MM.1S (cell line): ENCODE results near the gene EXD2.
"Not testable (repeated sequence)": the region's sequence is repeated elsewhere in the genome, so short reads cannot be mapped to it uniquely, and the experiment has no call there.

ENCODE experiments used
- DNase-seq: peaks from one replicate; pipeline ENCODE4 v3.0.0-alpha.2; 2015
- H2AFZ ChIP-seq: fragments of 300-600 bp; sonication (generic); 2 replicates; pipeline ENCODE4 v1.6.0; 2016; ENCODE audit warnings: antibody characterized with exemption, low read length
- H3F3A ChIP-seq: fragments of 300-600 bp; sonication (generic); 2 replicates; pipeline ENCODE4 v1.6.1; 2016; ENCODE audit warnings: mild to moderate bottlenecking, antibody characterized with exemption, low read length, moderate library complexity, mixed read lengths; ENCODE audit not compliant: insufficient read depth
- H3K27ac ChIP-seq: fragments of 300-600 bp; sonication (generic); 2 replicates; pipeline ENCODE4 v1.5.1; 2016; ENCODE audit warnings: mild to moderate bottlenecking, low read length
- H3K27me3 ChIP-seq: fragments of 300-600 bp; sonication (generic); replicated peaks from 2 replicates; pipeline ENCODE4 v1.6.0; 2016; ENCODE audit warnings: low read length; ENCODE audit not compliant: insufficient read depth
- H3K36me3 ChIP-seq: fragments of 300-600 bp; sonication (generic); replicated peaks from 2 replicates; pipeline ENCODE4 v1.6.1; 2016; ENCODE audit warnings: mild to moderate bottlenecking, low read length, mixed read lengths; ENCODE audit not compliant: insufficient read depth
- H3K4me1 ChIP-seq: fragments of 300-600 bp; sonication (generic); 2 replicates; pipeline ENCODE4 v1.6.1; 2016; ENCODE audit warnings: low read length, mixed read lengths
- H3K4me2 ChIP-seq: fragments of 300-600 bp; sonication (generic); 2 replicates; pipeline ENCODE4 v1.6.0; 2016; ENCODE audit warnings: low read depth, low read length
- H3K4me3 ChIP-seq: fragments of 300-600 bp; sonication (generic); 2 replicates; pipeline ENCODE4 v1.5.1; 2016; ENCODE audit warnings: low read length, mixed read lengths
- H3K79me2 ChIP-seq: fragments of 300-600 bp; sonication (generic); 2 replicates; pipeline ENCODE4 v1.6.1; 2016; ENCODE audit warnings: mixed run types, low read length, mixed read lengths
- H3K9ac ChIP-seq: fragments of 300-600 bp; sonication (generic); 2 replicates; pipeline ENCODE4 v1.6.1; 2016; ENCODE audit warnings: low read length, mixed read lengths
- H3K9me2 ChIP-seq: fragments of 300-600 bp; sonication (generic); replicated peaks from 2 replicates; pipeline ENCODE4 v1.6.1; 2016; ENCODE audit warnings: mild to moderate bottlenecking, low read length, mixed read lengths; ENCODE audit not compliant: insufficient read depth
- H3K9me3 ChIP-seq: fragments of 300-600 bp; sonication (generic); replicated peaks from 2 replicates; pipeline ENCODE4 v1.6.1; 2016; ENCODE audit warnings: mild to moderate bottlenecking, low read length, mixed read lengths; ENCODE audit not compliant: insufficient read depth
- H4K20me1 ChIP-seq: fragments of 300-600 bp; sonication (generic); 2 replicates; pipeline ENCODE4 v1.6.1; 2016; ENCODE audit warnings: mild to moderate bottlenecking, low read length, moderate library complexity, mixed read lengths; ENCODE audit not compliant: insufficient read depth
- EZH2 ChIP-seq: fragments of 300-600 bp; sonication (generic); optimal IDR thresholded peaks from 2 replicates; pipeline ENCODE3; 2017; ENCODE audit warnings: low read depth, mild to moderate bottlenecking, antibody characterized with exemption, low read length, mixed read lengths
- EZH2phosphoT487 ChIP-seq: fragments of 300-600 bp; sonication (generic); IDR thresholded peaks from 2 replicates; pipeline ENCODE4 v1.6.1; 2018; ENCODE audit warnings: antibody characterized with exemption, low read length
- TF ChIP-seq, protein P1 (sequence below): fragments of 300-600 bp; sonication (generic); IDR thresholded peaks from 2 replicates; pipeline ENCODE4 v1.5.1; 2016; ENCODE audit warnings: antibody characterized with exemption, low read length, mixed read lengths

The EXD2 gene

GRCh38 chr14:69154779-69155178 lies 36.5 kb upstream of the EXD2 start:
- no peaks in the 10 kb centered on the region for H3K27me3 ChIP-seq
- H3K4me3 ChIP-seq: no peak overlapping the region
- peaks cover 25% of the 10 kb centered on the region for H3K79me2 ChIP-seq
- no peak for TF ChIP-seq EZH2
- TF ChIP-seq, protein P1, sequence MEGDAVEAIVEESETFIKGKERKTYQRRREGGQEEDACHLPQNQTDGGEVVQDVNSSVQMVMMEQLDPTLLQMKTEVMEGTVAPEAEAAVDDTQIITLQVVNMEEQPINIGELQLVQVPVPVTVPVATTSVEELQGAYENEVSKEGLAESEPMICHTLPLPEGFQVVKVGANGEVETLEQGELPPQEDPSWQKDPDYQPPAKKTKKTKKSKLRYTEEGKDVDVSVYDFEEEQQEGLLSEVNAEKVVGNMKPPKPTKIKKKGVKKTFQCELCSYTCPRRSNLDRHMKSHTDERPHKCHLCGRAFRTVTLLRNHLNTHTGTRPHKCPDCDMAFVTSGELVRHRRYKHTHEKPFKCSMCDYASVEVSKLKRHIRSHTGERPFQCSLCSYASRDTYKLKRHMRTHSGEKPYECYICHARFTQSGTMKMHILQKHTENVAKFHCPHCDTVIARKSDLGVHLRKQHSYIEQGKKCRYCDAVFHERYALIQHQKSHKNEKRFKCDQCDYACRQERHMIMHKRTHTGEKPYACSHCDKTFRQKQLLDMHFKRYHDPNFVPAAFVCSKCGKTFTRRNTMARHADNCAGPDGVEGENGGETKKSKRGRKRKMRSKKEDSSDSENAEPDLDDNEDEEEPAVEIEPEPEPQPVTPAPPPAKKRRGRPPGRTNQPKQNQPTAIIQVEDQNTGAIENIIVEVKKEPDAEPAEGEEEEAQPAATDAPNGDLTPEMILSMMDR: no peak
- TF ChIP-seq EZH2phosphoT487: no peak
- H3K27ac ChIP-seq: no peak overlapping the region
- H3K9me2 ChIP-seq: no peaks in the 10 kb centered on the region
- H3K4me2 ChIP-seq: no peak overlapping the region
- no peaks in the 10 kb centered on the region for H3F3A ChIP-seq
- H3K4me1 ChIP-seq: no peaks in the 10 kb centered on the region
- H3K36me3 ChIP-seq: no peaks in the 10 kb centered on the region
- H2AFZ ChIP-seq: no peak overlapping the region
- H4K20me1 ChIP-seq: no peaks in the 10 kb centered on the region
- no peaks in the 10 kb centered on the region for H3K9me3 ChIP-seq
- H3K9ac ChIP-seq: no peak overlapping the region
- no peak for DNase-seq

- Histone ChIP-seq H3K4me2 (no peak overlapping the region), H3K27me3 (no peaks in the 10 kb centered on the region)
- no peak for DNase-seq
Observed at GRCh38 chr14:69156224-69156623, 35.1 kb upstream of the EXD2 start.

DNA sequence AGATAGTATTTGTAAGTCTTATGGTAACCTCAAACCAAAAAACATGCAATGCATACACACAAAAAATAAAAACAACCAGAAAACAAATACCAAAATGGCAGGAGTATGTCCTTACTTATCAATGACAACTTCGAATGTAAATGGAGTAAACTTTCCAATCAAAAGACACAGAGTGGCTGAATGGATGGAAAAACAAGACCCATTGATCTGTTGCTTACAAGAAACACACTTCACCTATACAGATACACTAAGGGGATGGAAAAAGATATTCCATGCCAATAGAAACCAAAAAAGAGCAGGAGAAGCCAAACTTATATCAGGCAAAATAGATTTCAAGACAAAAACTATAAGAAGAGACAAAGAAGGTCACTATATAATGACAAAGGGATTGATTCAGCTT lies 29.7 kb upstream of the EXD2 start:
- H3K4me3 ChIP-seq: no peak overlapping the region
- H3K27ac ChIP-seq: no peak overlapping the region
- no peaks in the 10 kb centered on the region for H3K9me2 ChIP-seq
- H2AFZ ChIP-seq: no peak overlapping the region
- H3K9ac ChIP-seq: no peak overlapping the region
- no peaks in the 10 kb centered on the region for H4K20me1 ChIP-seq
- DNase-seq: no peak
- H3K27me3 ChIP-seq: no peaks in the 10 kb centered on the region
- no peak for TF ChIP-seq EZH2phosphoT487
- TF ChIP-seq, protein P1: no peak
- no peak for TF ChIP-seq EZH2
- H3K79me2 ChIP-seq: no peaks in the 10 kb centered on the region
- H3K4me1 ChIP-seq: no peaks in the 10 kb centered on the region
- no peaks in the 10 kb centered on the region for H3K36me3 ChIP-seq
- no peaks in the 10 kb centered on the region for H3F3A ChIP-seq
- no peak overlapping the region for H3K4me2 ChIP-seq
- H3K9me3 ChIP-seq: no peaks in the 10 kb centered on the region

More at GRCh38 chr14:69156224-69156623, 35.1 kb upstream of the EXD2 start:
- Histone ChIP-seq H3K36me3 (no peaks in the 10 kb centered on the region), H3K79me2 (peaks cover 11% of the 10 kb centered on the region), H4K20me1 (no peaks in the 10 kb centered on the region), H3K4me1 (no peaks in the 10 kb centered on the region), H3K9me3 (no peaks in the 10 kb centered on the region), H2AFZ (no peak overlapping the region), H3K9ac (no peak overlapping the region), H3K9me2 (no peaks in the 10 kb centered on the region), H3K27ac (no peak overlapping the region), H3K4me3 (no peak overlapping the region), H3F3A (no peaks in the 10 kb centered on the region)
- TF ChIP-seq, protein P1: no peak
- no peak for TF ChIP-seq EZH2phosphoT487
- no peak for TF ChIP-seq EZH2

- not testable (repeated sequence) for H3K79me2 ChIP-seq, H3K9me2 ChIP-seq, H3K9me3 ChIP-seq, H2AFZ ChIP-seq, H3K4me3 ChIP-seq, H3K4me1 ChIP-seq, H3K27ac ChIP-seq, H3K36me3 ChIP-seq, H4K20me1 ChIP-seq, H3K27me3 ChIP-seq, H3F3A ChIP-seq, H3K9ac ChIP-seq, DNase-seq, H3K4me2 ChIP-seq
Observed at GRCh38 chr14:69165787-69166186, 25.5 kb upstream of the EXD2 start.
